ENCODE results near the gene DNAJC4.

DNAJC4 gene

GRCh38 chr11:64230985-64231365 lies 627 bp downstream of the DNAJC4 start:
- no peak for DNase-seq

GRCh38 chr11:64231546-64231945 lies 1.2 kb downstream of the DNAJC4 start:
- DNase-seq, result no peak

GRCh38 chr11:64232182-64232966 lies 2.0 kb downstream of the DNAJC4 start:
- no peak for DNase-seq

GRCh38 chr11:64232967-64233315 lies 2.6 kb downstream of the DNAJC4 start:
- DNase-seq, result no peak

GRCh38 chr11:64233913-64234586 lies 3.7 kb downstream of the DNAJC4 start, which contains the start of gene VEGFB:
Gene VEGFB, plus strand, starts transcription at chr11:64234584. Its CDS starts 250 bp downstream, at chr11:64234834.
- peak; percentile 67 for DNase-seq

GRCh38 chr11:64234647-64235379 lies 4.5 kb downstream of the DNAJC4 start:
- DNase-seq, result peak; percentile 56

GRCh38 chr11:64235437-64236161 lies 5.3 kb downstream of the DNAJC4 start:
- DNase-seq, result no peak

GRCh38 chr11:64237484-64237951 lies 7.2 kb downstream of the DNAJC4 start:
- no peak for DNase-seq

- no peak for DNase-seq
Observed at GRCh38 chr11:64238076-64238475, 7.7 kb downstream of the DNAJC4 start.

GRCh38 chr11:64238999-64239398 lies 8.7 kb downstream of the DNAJC4 start:
- no peak for DNase-seq

GRCh38 chr11:64239662-64240434 lies 9.5 kb downstream of the DNAJC4 start:
- DNase-seq, result no peak

- DNase-seq, result peak; percentile 99
Observed at GRCh38 chr11:64240435-64241240, 10.3 kb downstream of the DNAJC4 start, which contains the start of gene FKBP2. Gene FKBP2, plus strand, starts transcription at chr11:64241095. Its CDS starts 1,293 bp downstream, at chr11:64242388.

- DNase-seq, result peak; percentile 100
Observed at GRCh38 chr11:64241241-64241490, 10.8 kb downstream of the DNAJC4 start.

GRCh38 chr11:64241491-64242374 lies 11.4 kb downstream of the DNAJC4 start:
- DNase-seq, result no peak

GRCh38 chr11:64243236-64243854 lies 13.0 kb downstream of the DNAJC4 start:
- no peak for DNase-seq

GRCh38 chr11:64244107-64244506 lies 13.8 kb downstream of the DNAJC4 start:
- DNase-seq, result no peak

- no peak for DNase-seq
Observed at GRCh38 chr11:64244966-64245365, 14.6 kb downstream of the DNAJC4 start.

- DNase-seq, result peak; percentile 27
Observed at GRCh38 chr11:64245401-64245796, 15.1 kb downstream of the DNAJC4 start.

- peak; percentile 30 for DNase-seq
Observed at GRCh38 chr11:64245797-64246620, 15.7 kb downstream of the DNAJC4 start.
